CD4-positive, alpha-beta memory T cell (primary cell): Measurements from ENCODE around the gene GALK2. TPM values are rescaled to one million over a fixed set of nuclear protein-coding genes. Genes with fewer than 3 reads are reported as not detected.

Source experiments
- CTCF ChIA-PET: fragments of 350-600 bp; sonication (Branson Sonifier 250); formaldehyde crosslinking; loops from one replicate; lab custom pipeline; 2021; ENCODE audit warnings: inconsistent platforms; ENCODE audit not compliant: partially characterized antibody; lab: Charles Lee
- POLR2A ChIA-PET: fragments of 350-600 bp; sonication (Branson Sonifier 250); formaldehyde crosslinking; loops from one replicate; lab custom pipeline; 2021; ENCODE audit not compliant: partially characterized antibody; lab: Charles Lee
- DNase-seq, 5 donors: peaks; one replicate each; pipeline versions ENCODE4 v3.0.0 to v3.0.0-alpha.2; 2020 to 2022; ENCODE audit warnings: mixed read lengths in 1 of 5
- H3K27ac ChIP-seq: one replicate; pipeline ENCODE4 v1.7.0; 2013; ENCODE audit warnings: low read depth, low read length
- H3K27me3 ChIP-seq: 2 replicates; pipeline ENCODE4 v1.7.0; 2013; ENCODE audit warnings: mild to moderate bottlenecking, low read length, moderate library complexity; ENCODE audit not compliant: insufficient read depth
- H3K36me3 ChIP-seq: 2 replicates; pipeline ENCODE4 v1.7.0; 2013; ENCODE audit warnings: mild to moderate bottlenecking, low read length, moderate library complexity; ENCODE audit not compliant: insufficient read depth
- H3K4me1 ChIP-seq: 2 replicates; pipeline ENCODE4 v1.7.0; 2013; ENCODE audit warnings: mild to moderate bottlenecking, low read length, moderate library complexity; ENCODE audit not compliant: insufficient read depth
- H3K4me3 ChIP-seq, 2 donors: one replicate each; pipeline ENCODE4 v1.7.0; 2013; ENCODE audit warnings: low read length in 2 of 2, mild to moderate bottlenecking in 1 of 2
- H3K9me3 ChIP-seq, 2 donors: one replicate each; pipeline ENCODE4 v1.7.0; 2013; ENCODE audit warnings: low read length in 2 of 2, control low read depth in 1 of 2; ENCODE audit not compliant: control insufficient read depth in 1 of 2
- H3K27ac Mint-ChIP-seq, 7 donors: one replicate each; pipeline ENCODE4 v1.8.0; 2020 to 2021; ENCODE audit warnings: mixed read lengths in 7 of 7, mild to moderate bottlenecking in 6 of 7, inconsistent platforms in 3 of 7, moderate library complexity in 3 of 7
- H3K27me3 Mint-ChIP-seq, 2 donors: one replicate each; pipeline ENCODE4 v1.8.0; 2020 to 2021; ENCODE audit warnings: mixed read lengths in 2 of 2
- H3K36me3 Mint-ChIP-seq, 2 donors: one replicate each; pipeline ENCODE4 v1.8.0; 2020 to 2021; ENCODE audit warnings: mixed read lengths in 2 of 2, inconsistent platforms in 1 of 2, mild to moderate bottlenecking in 1 of 2
- H3K4me1 Mint-ChIP-seq, 4 donors: one replicate each; pipeline ENCODE4 v1.8.0; 2020 to 2021; ENCODE audit warnings: mixed read lengths in 4 of 4, mild to moderate bottlenecking in 1 of 4
- H3K4me3 Mint-ChIP-seq, 8 donors: one replicate each; pipeline ENCODE4 v1.8.0; 2020 to 2021; ENCODE audit warnings: mixed read lengths in 8 of 8, mild to moderate bottlenecking in 7 of 8, moderate library complexity in 6 of 8, inconsistent platforms in 3 of 8
- H3K9me3 Mint-ChIP-seq, 8 donors: one replicate each; pipeline ENCODE4 v1.8.0; 2020 to 2021; ENCODE audit warnings: mixed read lengths in 8 of 8, mild to moderate bottlenecking in 5 of 8, inconsistent platforms in 3 of 8, moderate library complexity in 1 of 8
- intact Hi-C: fragments of 100-400 bp; cut with micrococcal nuclease; formaldehyde crosslinking; loops from one replicate; pipeline ENCODE4 v1.15.1; 2023
- polyA plus RNA-seq, 2 donors: library from polyadenylated mRNA; unstranded; fragments of 300-500 nt; fragmentation: Illumina TruSeq; gene quantifications; one replicate each; pipeline ENCODE4 v1.2.3, GENCODE V29; 2021
- total RNA-seq, 2 experiments: library from RNA; stranded (reverse); gene quantifications; one replicate each; pipeline ENCODE4 v1.2.3, GENCODE V29; 2021

Gene GALK2
- total and polyA plus RNA-seq, 4 experiments from 2014 or later: 25.4 to 31.5 (median 30.8) TPM

- Mint-ChIP-seq H3K4me1 (peaks cover 15 to 39% (median 35%) of the 10 kb centered on the region in 4 donors), H3K9me3 (peaks cover 4 to 23% (median 12%) of the 10 kb centered on the region in 8 donors), H3K27me3 (no peaks in the 10 kb centered on the region), H3K36me3 (peaks cover 71 to 86% of the 10 kb centered on the region in 2 donors), H3K4me3 (no peak overlapping the region), H3K27ac (no peak overlapping the region)
- ChIA-PET CTCF (no interaction called here), POLR2A (no interaction called here)
- intact Hi-C loops: no loop called here
- peak in 1 of 5 donors; percentile 6 for DNase-seq
- Histone ChIP-seq H3K36me3 (no peaks in the 10 kb centered on the region), H3K27ac (no peak overlapping the region), H3K4me1 (no peaks in the 10 kb centered on the region), H3K27me3 (no peaks in the 10 kb centered on the region), H3K4me3 (no peak overlapping the region), H3K9me3 (peaks cover 0 to 5% of the 10 kb centered on the region in 2 donors)
These were observed 57.6 kb downstream of the GALK2 start for GRCh38 chr15:49227602-49228001.

- no peaks in the 10 kb centered on the region for H3K27me3 Mint-ChIP-seq
- no peaks in the 10 kb centered on the region for H3K36me3 ChIP-seq
- H3K4me1 Mint-ChIP-seq: peaks cover 12 to 38% (median 29%) of the 10 kb centered on the region in 4 donors
- H3K36me3 Mint-ChIP-seq: peaks cover 73 to 79% of the 10 kb centered on the region in 2 donors
- H3K4me3 Mint-ChIP-seq: no peak overlapping the region
- H3K9me3 Mint-ChIP-seq: peaks cover 4 to 16% (median 9%) of the 10 kb centered on the region in 8 donors
- DNase-seq: no peak
- POLR2A ChIA-PET: no interaction called here
- H3K9me3 ChIP-seq: peaks cover 0 to 5% of the 10 kb centered on the region in 2 donors
- no peak overlapping the region for H3K4me3 ChIP-seq
- intact Hi-C loops: no loop called here
- H3K4me1 ChIP-seq: no peaks in the 10 kb centered on the region
- no peaks in the 10 kb centered on the region for H3K27me3 ChIP-seq
- CTCF ChIA-PET: no interaction called here
- no peak overlapping the region for H3K27ac Mint-ChIP-seq
- H3K27ac ChIP-seq: no peak overlapping the region
These were observed 59.9 kb downstream of the GALK2 start for GRCh38 chr15:49229922-49230321.

- CTCF ChIA-PET: interaction anchor here (0.6 to 1.0 kb wide), 2 partner anchors 770 to 912 kb away, joined by 3 to 4 read pairs; no protein-coding TSS in a partner anchor
- peaks cover 0 to 5% of the 10 kb centered on the region in 2 donors for H3K9me3 ChIP-seq
- POLR2A ChIA-PET: no interaction called here
- intact Hi-C loops: no loop called here
- peak overlapping the region in 2 of 7 donors; percentile 4 to 63 for H3K27ac Mint-ChIP-seq
- peaks cover 62 to 66% of the 10 kb centered on the region in 2 donors for H3K36me3 Mint-ChIP-seq
- H3K4me3 ChIP-seq: no peak overlapping the region
- peaks cover 18 to 29% (median 22%) of the 10 kb centered on the region in 4 donors for H3K4me1 Mint-ChIP-seq
- H3K9me3 Mint-ChIP-seq: peaks cover 4 to 11% (median 9%) of the 10 kb centered on the region in 8 donors
- peaks cover 10% of the 10 kb centered on the region for H3K4me1 ChIP-seq
- H3K27ac ChIP-seq: no peak overlapping the region
- H3K27me3 ChIP-seq: no peaks in the 10 kb centered on the region
- no peak for DNase-seq
- H3K27me3 Mint-ChIP-seq: no peaks in the 10 kb centered on the region
- no peak overlapping the region for H3K4me3 Mint-ChIP-seq
- no peaks in the 10 kb centered on the region for H3K36me3 ChIP-seq
These were observed 62.3 kb downstream of the GALK2 start for GRCh38 chr15:49232236-49232806.

GRCh38 chr15:49235446-49236124 is 65.5 kb downstream of the GALK2 start:
- Mint-ChIP-seq H3K27ac (peak overlapping the region in 6 of 7 donors; percentile 31 to 86 (median 70)), H3K9me3 (peaks cover 0 to 1% (median 0%) of the 10 kb centered on the region in 8 donors), H3K4me1 (peaks cover 10 to 16% (median 13%) of the 10 kb centered on the region in 4 donors), H3K4me3 (no peak overlapping the region), H3K36me3 (peaks cover 36 to 50% of the 10 kb centered on the region in 2 donors), H3K27me3 (no peaks in the 10 kb centered on the region)
- Histone ChIP-seq H3K4me1 (peaks cover 10% of the 10 kb centered on the region), H3K27me3 (no peaks in the 10 kb centered on the region), H3K4me3 (no peak overlapping the region), H3K27ac (no peak overlapping the region), H3K36me3 (peaks cover 13% of the 10 kb centered on the region), H3K9me3 (no peaks in the 10 kb centered on the region)
- intact Hi-C loops: loop anchor here (1.0 to 5.0 kb wide), 4 partner anchors 187 to 1672 kb away; partner anchors contain the start of gene AP4E1
- peak; percentile 36 to 46 (median 41) for DNase-seq
- ChIA-PET POLR2A (no interaction called here), CTCF (interaction anchor here (0.9 to 3.9 kb wide), 10 partner anchors 11 to 910 kb away, joined by 3 to 13 read pairs (median 7); partner anchors contain the start of gene FGF7)

GRCh38 chr15:49236869-49237268 is 66.8 kb downstream of the GALK2 start:
- peaks cover 10% of the 10 kb centered on the region for H3K4me1 ChIP-seq
- peaks cover 26 to 40% of the 10 kb centered on the region in 2 donors for H3K36me3 Mint-ChIP-seq
- no peak overlapping the region for H3K4me3 ChIP-seq
- H3K36me3 ChIP-seq: peaks cover 13% of the 10 kb centered on the region
- no peaks in the 10 kb centered on the region for H3K27me3 ChIP-seq
- peaks cover 0 to 1% (median 0%) of the 10 kb centered on the region in 8 donors for H3K9me3 Mint-ChIP-seq
- H3K4me1 Mint-ChIP-seq: peaks cover 10 to 16% (median 13%) of the 10 kb centered on the region in 4 donors
- intact Hi-C loops: loop anchor here (5.0 kb wide), 1 partner anchor 1670 kb away; the partner anchor contains the start of gene AP4E1
- no peak overlapping the region for H3K27ac ChIP-seq
- no peaks in the 10 kb centered on the region for H3K27me3 Mint-ChIP-seq
- no peak for DNase-seq
- POLR2A ChIA-PET: no interaction called here
- H3K27ac Mint-ChIP-seq: no peak overlapping the region
- no peak overlapping the region for H3K4me3 Mint-ChIP-seq
- CTCF ChIA-PET: interaction anchor here (0.9 to 3.9 kb wide), 8 partner anchors 10 to 908 kb away, joined by 3 to 13 read pairs (median 7); partner anchors contain the start of gene FGF7
- H3K9me3 ChIP-seq: no peaks in the 10 kb centered on the region

GRCh38 chr15:49238342-49238741 is 68.3 kb downstream of the GALK2 start:
- Histone ChIP-seq H3K27ac (no peak overlapping the region), H3K36me3 (peaks cover 13% of the 10 kb centered on the region), H3K27me3 (no peaks in the 10 kb centered on the region), H3K4me3 (no peak overlapping the region), H3K4me1 (peaks cover 10% of the 10 kb centered on the region), H3K9me3 (no peaks in the 10 kb centered on the region)
- Mint-ChIP-seq H3K36me3 (peaks cover 16 to 30% of the 10 kb centered on the region in 2 donors), H3K4me1 (peaks cover 10 to 16% (median 12%) of the 10 kb centered on the region in 4 donors), H3K27ac (no peak overlapping the region), H3K4me3 (no peak overlapping the region), H3K9me3 (no peaks in the 10 kb centered on the region), H3K27me3 (no peaks in the 10 kb centered on the region)
- POLR2A ChIA-PET: no interaction called here
- intact Hi-C loops: loop anchor here (5.0 kb wide), 1 partner anchor 1669 kb away; the partner anchor contains the start of gene AP4E1
- CTCF ChIA-PET: interaction anchor here (0.7 to 1.3 kb wide), 2 partner anchors 184 to 765 kb away, joined by 4 to 5 read pairs; partner anchors contain the start of gene FGF7
- no peak for DNase-seq

GRCh38 chr15:49239105-49239504 is 69.1 kb downstream of the GALK2 start:
- H3K4me1 Mint-ChIP-seq: peaks cover 10 to 15% (median 14%) of the 10 kb centered on the region in 4 donors
- Histone ChIP-seq H3K9me3 (no peaks in the 10 kb centered on the region), H3K27ac (no peak overlapping the region), H3K4me3 (no peak overlapping the region), H3K36me3 (peaks cover 13% of the 10 kb centered on the region), H3K4me1 (peaks cover 10% of the 10 kb centered on the region), H3K27me3 (no peaks in the 10 kb centered on the region)
- no peak overlapping the region for H3K4me3 Mint-ChIP-seq
- H3K36me3 Mint-ChIP-seq: peaks cover 12 to 25% of the 10 kb centered on the region in 2 donors
- no peaks in the 10 kb centered on the region for H3K9me3 Mint-ChIP-seq
- H3K27me3 Mint-ChIP-seq: no peaks in the 10 kb centered on the region
- intact Hi-C loops: loop anchor here (5.0 kb wide), 1 partner anchor 1668 kb away; the partner anchor contains the start of gene AP4E1
- ChIA-PET POLR2A (no interaction called here), CTCF (no interaction called here)
- no peak overlapping the region for H3K27ac Mint-ChIP-seq
- DNase-seq: no peak
